Activated T-helper 1 cell treated with Interleukin-2 at 50 U/mL for 16 hours (primary cell): ENCODE data around the gene AFAP1L2.

Experiments
- DNase-seq: peaks from one replicate; pipeline ENCODE4 v3.0.0-alpha.2; 2020; ENCODE audit warnings: low read depth

The AFAP1L2 gene

GRCh38 chr10:114404171-114405010, at the start of gene AFAP1L2:
TSS of gene AFAP1L2 (minus strand) at chr10:114404502. CDS start at chr10:114404455, 47 bp downstream.
- no peak for DNase-seq

GRCh38 chr10:114453576-114453975, 49.3 kb upstream of the AFAP1L2 start:
- no peak for DNase-seq

- no peak for DNase-seq
These were observed 44.6 kb upstream of the AFAP1L2 start for GRCh38 chr10:114448897-114449296.

GRCh38 chr10:114445332-114445731, 41.0 kb upstream of the AFAP1L2 start:
- DNase-seq = no peak

GRCh38 chr10:114444819-114445218, 40.5 kb upstream of the AFAP1L2 start:
- DNase-seq = no peak

GRCh38 chr10:114442091-114442630, 37.9 kb upstream of the AFAP1L2 start:
- no peak for DNase-seq

GRCh38 chr10:114441107-114441506, 36.8 kb upstream of the AFAP1L2 start:
- DNase-seq = no peak

GRCh38 chr10:114437473-114438292, 33.4 kb upstream of the AFAP1L2 start:
- DNase-seq = no peak

GRCh38 chr10:114436941-114437340, 32.6 kb upstream of the AFAP1L2 start:
- no peak for DNase-seq

GRCh38 chr10:114432566-114433093, 28.3 kb upstream of the AFAP1L2 start:
- no peak for DNase-seq

GRCh38 chr10:114431414-114432135, 27.3 kb upstream of the AFAP1L2 start:
- DNase-seq = no peak

- no peak for DNase-seq
These were observed 26.5 kb upstream of the AFAP1L2 start for GRCh38 chr10:114430688-114431413.

- no peak for DNase-seq
These were observed 25.5 kb upstream of the AFAP1L2 start for GRCh38 chr10:114429581-114430335.

GRCh38 chr10:114427124-114427852, 23.0 kb upstream of the AFAP1L2 start:
- no peak for DNase-seq

GRCh38 chr10:114426476-114426875, 22.2 kb upstream of the AFAP1L2 start:
- no peak for DNase-seq

- DNase-seq = no peak
These were observed 16.6 kb upstream of the AFAP1L2 start for GRCh38 chr10:114420811-114421485.

GRCh38 chr10:114418109-114418508, 13.8 kb upstream of the AFAP1L2 start:
- DNase-seq = no peak

GRCh38 chr10:114412907-114413797, 8.8 kb upstream of the AFAP1L2 start:
- DNase-seq = no peak
